Ascending aorta (tissue), 2 donors: ENCODE data around the gene COMMD1. TPM values are rescaled to one million over a fixed set of nuclear protein-coding genes. Genes with fewer than 3 reads are reported as not detected.
A peak's percentile ranks its signal among the peaks of the same experiment; 100 is the strongest.

Experiments
- DNase-seq, 2 donors: peaks; one replicate each; pipeline ENCODE4 v3.0.0-alpha.2; 2019; ENCODE audit warnings: low spot score in 2 of 2
- H3K27ac ChIP-seq, 2 donors: fragments of 200-600 bp; sonication (generic); one replicate each; pipeline ENCODE4 v1.5.1; 2016 to 2017; ENCODE audit warnings: mild to moderate bottlenecking in 1 of 2
- H3K27me3 ChIP-seq: fragments of 200-600 bp; sonication (generic); one replicate; pipeline ENCODE4 v1.5.1; 2017
- H3K36me3 ChIP-seq, 2 donors: fragments of 200-600 bp; sonication (generic); one replicate each; pipeline ENCODE4 v1.5.1; 2016
- H3K4me1 ChIP-seq, 2 donors: fragments of 200-600 bp; sonication (generic); one replicate each; pipeline ENCODE4 v1.5.1; 2016 to 2017; ENCODE audit warnings: mild to moderate bottlenecking in 1 of 2
- H3K4me3 ChIP-seq, 2 donors: fragments of 200-600 bp; sonication (generic); one replicate each; pipeline ENCODE4 v1.5.1; 2016 to 2017; ENCODE audit warnings: mild to moderate bottlenecking in 1 of 2
- H3K9me3 ChIP-seq, 2 donors: fragments of 200-600 bp; sonication (generic); one replicate each; pipeline ENCODE4 v1.5.1; 2016
- intact Hi-C: fragments of 100-400 bp; cut with DNase I; formaldehyde crosslinking; loops from one replicate; pipeline ENCODE4 v1.15.1; 2023
- total RNA-seq: library from RNA; depleted of rRNA; stranded (reverse); fragments of >200 nt; gene quantifications from one replicate; pipeline ENCODE4 v1.1.0, GENCODE V29; 2016
- TF ChIP-seq, protein P1 (sequence below), 3 experiments: fragments of 200-600 bp in 2 of 3; fragments of 450-650 bp in 1 of 3; sonication (generic) in 2 of 3; IDR thresholded peaks; one replicate each; pipeline ENCODE4 v1.5.1; 2016 to 2019; ENCODE audit warnings: antibody characterized with exemption in 3 of 3, mild to moderate bottlenecking in 1 of 3, moderate library complexity in 1 of 3

Gene COMMD1
- total RNA-seq, 1 donor from 2014 or later: 31.8 TPM

DNA sequence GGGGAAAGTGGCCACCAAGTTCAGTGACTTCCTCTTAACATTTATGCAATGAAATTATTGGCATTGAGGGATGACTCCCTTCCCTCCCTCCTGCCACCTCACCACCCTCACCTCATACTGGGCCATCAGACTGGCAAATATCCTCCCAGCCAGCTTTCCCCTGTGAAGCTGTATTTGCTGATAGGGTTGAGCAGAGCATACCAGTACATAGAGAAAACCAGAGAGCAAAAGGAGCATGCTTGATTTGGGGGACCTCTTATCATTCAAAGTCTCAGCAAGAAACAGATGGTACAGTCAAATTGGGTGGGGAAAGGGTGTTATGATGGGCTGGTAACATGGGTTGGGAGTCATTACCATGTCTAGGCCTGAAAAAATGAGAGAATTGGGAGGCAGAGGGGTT lies 271.3 kb downstream of the COMMD1 start:
- DNase-seq: no peak
- Histone ChIP-seq H3K27ac (no peak overlapping the region), H3K36me3 (no peaks in the 10 kb centered on the region), H3K4me1 (peaks cover 0 to 12% of the 10 kb centered on the region in 2 donors), H3K27me3 (no peaks in the 10 kb centered on the region), H3K9me3 (no peaks in the 10 kb centered on the region), H3K4me3 (no peak overlapping the region)
- intact Hi-C loops: no loop called here
- TF ChIP-seq, protein P1, sequence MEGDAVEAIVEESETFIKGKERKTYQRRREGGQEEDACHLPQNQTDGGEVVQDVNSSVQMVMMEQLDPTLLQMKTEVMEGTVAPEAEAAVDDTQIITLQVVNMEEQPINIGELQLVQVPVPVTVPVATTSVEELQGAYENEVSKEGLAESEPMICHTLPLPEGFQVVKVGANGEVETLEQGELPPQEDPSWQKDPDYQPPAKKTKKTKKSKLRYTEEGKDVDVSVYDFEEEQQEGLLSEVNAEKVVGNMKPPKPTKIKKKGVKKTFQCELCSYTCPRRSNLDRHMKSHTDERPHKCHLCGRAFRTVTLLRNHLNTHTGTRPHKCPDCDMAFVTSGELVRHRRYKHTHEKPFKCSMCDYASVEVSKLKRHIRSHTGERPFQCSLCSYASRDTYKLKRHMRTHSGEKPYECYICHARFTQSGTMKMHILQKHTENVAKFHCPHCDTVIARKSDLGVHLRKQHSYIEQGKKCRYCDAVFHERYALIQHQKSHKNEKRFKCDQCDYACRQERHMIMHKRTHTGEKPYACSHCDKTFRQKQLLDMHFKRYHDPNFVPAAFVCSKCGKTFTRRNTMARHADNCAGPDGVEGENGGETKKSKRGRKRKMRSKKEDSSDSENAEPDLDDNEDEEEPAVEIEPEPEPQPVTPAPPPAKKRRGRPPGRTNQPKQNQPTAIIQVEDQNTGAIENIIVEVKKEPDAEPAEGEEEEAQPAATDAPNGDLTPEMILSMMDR (IDR thresholded peaks at IDR 0.05): no peak

DNA sequence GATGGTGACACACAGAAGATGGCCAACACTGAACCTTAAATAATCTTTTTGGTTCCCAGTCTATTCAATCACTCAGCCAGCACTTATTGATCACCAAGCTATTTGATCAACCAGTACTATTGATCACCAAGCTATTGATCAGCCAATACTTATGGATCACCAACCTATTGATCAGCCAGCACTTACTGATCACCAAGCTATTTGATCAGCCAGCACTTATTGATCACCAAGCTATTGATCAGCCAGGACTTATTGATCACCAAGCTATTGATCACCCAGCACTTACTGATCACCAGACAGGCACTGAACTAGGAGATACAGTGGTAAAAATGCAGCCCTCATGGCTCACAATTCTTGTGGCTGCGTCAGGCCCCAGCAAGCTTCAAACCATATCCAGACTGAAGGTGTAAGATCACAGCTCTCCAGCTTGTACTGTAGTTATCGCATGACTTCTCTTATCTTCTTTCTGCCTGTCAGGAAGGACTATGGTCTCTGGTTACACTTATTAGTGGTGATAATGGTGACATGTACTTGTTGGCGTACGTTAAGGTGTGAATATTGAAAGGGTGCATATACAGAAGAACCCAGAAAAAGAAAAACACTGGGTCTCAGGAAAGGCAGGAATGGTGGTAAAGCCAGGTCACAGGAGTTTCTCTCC lies 272.0 kb downstream of the COMMD1 start:
- H3K27me3 ChIP-seq: no peaks in the 10 kb centered on the region
- H3K4me3 ChIP-seq: no peak overlapping the region
- intact Hi-C loops: loop anchor here (2.0 kb wide), 1 partner anchor 19 kb away; the partner anchor contains the start of gene B3GNT2
- TF ChIP-seq, protein P1 (IDR thresholded peaks at IDR 0.05): no peak
- no peaks in the 10 kb centered on the region for H3K9me3 ChIP-seq
- no peak for DNase-seq
- no peaks in the 10 kb centered on the region for H3K36me3 ChIP-seq
- H3K4me1 ChIP-seq: peaks cover 0 to 12% of the 10 kb centered on the region in 2 donors
- peak overlapping the region in 1 of 2 donors; percentile 79 for H3K27ac ChIP-seq

DNA sequence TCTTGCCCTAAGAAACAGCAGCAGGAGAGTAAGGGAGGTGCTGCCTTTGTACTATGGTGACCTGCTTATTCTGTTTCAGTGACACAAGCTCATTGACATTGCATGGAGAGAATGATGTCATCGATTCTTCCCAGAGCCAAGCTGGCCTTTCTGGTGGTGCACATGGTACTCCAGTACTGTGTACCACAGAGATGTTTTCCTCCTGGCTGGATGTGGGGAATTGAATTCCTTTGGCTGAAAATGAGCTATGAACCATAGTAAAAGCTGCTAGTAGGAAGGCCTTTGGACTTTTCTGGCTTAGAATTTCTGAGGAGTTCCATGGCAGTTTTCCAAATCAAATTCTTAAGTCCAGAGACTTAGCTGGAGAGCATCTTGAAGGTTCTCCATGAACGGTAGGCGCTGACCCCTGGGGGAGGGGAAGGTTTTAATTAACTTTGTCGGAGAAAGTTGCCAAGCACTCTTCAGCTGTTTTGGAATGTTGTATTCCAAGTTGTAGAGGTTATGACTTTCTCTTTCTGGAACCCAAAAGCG lies 273.3 kb downstream of the COMMD1 start:
- Histone ChIP-seq H3K4me3 (no peak overlapping the region), H3K4me1 (peaks cover 0 to 12% of the 10 kb centered on the region in 2 donors), H3K27ac (peak overlapping the region; percentile 77 to 79), H3K27me3 (no peaks in the 10 kb centered on the region), H3K36me3 (no peaks in the 10 kb centered on the region), H3K9me3 (no peaks in the 10 kb centered on the region)
- peak in 1 of 2 donors; percentile 74 for DNase-seq
- TF ChIP-seq, protein P1 (IDR thresholded peaks at IDR 0.05): no peak
- intact Hi-C loops: loop anchor here (2.0 kb wide), 1 partner anchor 18 kb away; the partner anchor contains the start of gene B3GNT2

DNA sequence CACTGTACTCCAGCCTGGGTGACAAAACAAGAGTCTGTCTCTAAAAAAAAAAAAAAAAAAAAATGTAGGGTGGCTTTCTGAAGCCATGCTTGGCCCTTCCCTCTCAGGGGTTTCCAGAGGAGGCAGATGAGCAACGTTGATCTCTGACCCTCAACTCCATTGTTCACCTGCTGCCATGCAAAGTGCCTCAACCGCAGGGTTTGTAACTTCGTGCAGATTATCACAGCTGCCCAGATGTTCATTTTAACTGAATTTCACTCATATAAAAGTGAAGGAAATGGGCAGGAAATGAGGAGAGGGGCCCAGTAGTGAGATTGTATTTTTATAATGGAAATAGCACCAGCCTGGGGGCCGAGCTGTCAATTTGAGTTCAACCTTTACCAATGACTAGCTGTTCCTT lies 275.5 kb downstream of the COMMD1 start:
- H3K36me3 ChIP-seq: no peaks in the 10 kb centered on the region
- no peaks in the 10 kb centered on the region for H3K9me3 ChIP-seq
- H3K27me3 ChIP-seq: no peaks in the 10 kb centered on the region
- no peak for DNase-seq
- intact Hi-C loops: no loop called here
- H3K4me3 ChIP-seq: no peak overlapping the region
- peaks cover 0 to 12% of the 10 kb centered on the region in 2 donors for H3K4me1 ChIP-seq
- TF ChIP-seq, protein P1 (IDR thresholded peaks at IDR 0.05): no peak
- no peak overlapping the region for H3K27ac ChIP-seq

DNA sequence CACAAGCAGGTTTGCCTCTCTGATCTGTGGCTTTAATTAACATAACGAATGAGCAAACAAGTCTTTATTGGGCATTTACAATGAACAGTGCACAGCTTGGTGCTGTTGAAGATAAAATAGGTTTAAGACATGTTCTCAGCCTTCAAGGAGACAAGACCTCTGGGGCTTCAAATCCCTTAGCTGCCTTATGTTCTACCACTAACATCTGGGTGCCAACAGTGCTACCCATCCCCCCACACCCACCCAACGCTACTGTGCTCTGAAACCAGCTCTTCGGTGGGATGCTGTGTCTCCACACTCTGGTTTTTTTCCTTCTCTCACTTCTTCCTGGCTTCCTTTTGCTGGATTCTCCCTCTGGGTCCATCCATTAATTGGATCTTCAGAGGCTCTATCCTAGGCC lies 276.4 kb downstream of the COMMD1 start:
- TF ChIP-seq, protein P1 (IDR thresholded peaks at IDR 0.05): no peak
- intact Hi-C loops: no loop called here
- Histone ChIP-seq H3K9me3 (no peaks in the 10 kb centered on the region), H3K27ac (no peak overlapping the region), H3K4me1 (peaks cover 0 to 12% of the 10 kb centered on the region in 2 donors), H3K36me3 (no peaks in the 10 kb centered on the region), H3K27me3 (no peaks in the 10 kb centered on the region), H3K4me3 (no peak overlapping the region)
- no peak for DNase-seq
